HFFc6 (cell line): ENCODE measurements around the gene FGL2. TPM values are rescaled to one million over a fixed set of nuclear protein-coding genes. Genes with fewer than 3 reads are reported as not detected.
"Not testable (repeated sequence)": the region's sequence is repeated elsewhere in the genome, so short reads cannot be mapped to it uniquely, and the experiment has no call there.

Source experiments
- DNase-seq: peaks from one replicate; pipeline ENCODE4 v3.0.0-alpha.2; 2018
- H3K27ac Mint-ChIP-seq: 2 replicates; pipeline ENCODE4 v1.8.0; 2020; ENCODE audit warnings: mild to moderate bottlenecking, mixed read lengths
- H3K27me3 Mint-ChIP-seq: 2 replicates; pipeline ENCODE4 v1.8.0; 2021; ENCODE audit warnings: mild to moderate bottlenecking, moderate library complexity, mixed read lengths; ENCODE audit not compliant: insufficient read depth
- H3K36me3 Mint-ChIP-seq: 2 replicates; pipeline ENCODE4 v1.8.0; 2021; ENCODE audit warnings: low read depth, mixed read lengths
- H3K4me1 Mint-ChIP-seq: 2 replicates; pipeline ENCODE4 v1.8.0; 2020; ENCODE audit warnings: low read depth, mixed read lengths
- H3K4me3 Mint-ChIP-seq: 2 replicates; pipeline ENCODE4 v1.8.0; 2020; ENCODE audit warnings: mild to moderate bottlenecking, moderate library complexity, mixed read lengths
- H3K9me3 Mint-ChIP-seq: 2 replicates; pipeline ENCODE4 v1.8.0; 2020; ENCODE audit warnings: mild to moderate bottlenecking, mixed read lengths
- CTCF ChIP-seq: fragments of 200-600 bp; sonication (generic); IDR thresholded peaks from 2 replicates; pipeline ENCODE4 v1.5.0; 2021; ENCODE audit warnings: antibody characterized with exemption, mild to moderate bottlenecking
- total RNA-seq, 6 experiments: library from RNA; stranded (reverse); fragmentation: NEBNext Ultra II Directional; extraction: Animal tissue kit (Norgen Biotek cat#: 25700); gene quantifications; 2 replicates in 1 of 6; 3 replicates in 5 of 6; pipeline ENCODE4 v1.2.3, GENCODE V29; 2021

Gene FGL2
- total RNA-seq, 6 experiments from 2014 or later, result not detected

- Mint-ChIP-seq H3K4me1 (peaks cover 21% of the 10 kb centered on the region), H3K9me3 (no peaks in the 10 kb centered on the region), H3K36me3 (no peaks in the 10 kb centered on the region), H3K27ac (no peak overlapping the region), H3K27me3 (no peaks in the 10 kb centered on the region), H3K4me3 (no peak overlapping the region)
- no peak for DNase-seq
- no peak for TF ChIP-seq CTCF
Observed at GRCh38 chr7:77157446-77157845, 42.2 kb downstream of the FGL2 start.

- not testable (repeated sequence) for DNase-seq, H3K36me3 Mint-ChIP-seq, H3K27ac Mint-ChIP-seq, H3K27me3 Mint-ChIP-seq, H3K4me3 Mint-ChIP-seq, H3K9me3 Mint-ChIP-seq
- H3K4me1 Mint-ChIP-seq, result peaks cover 21% of the 10 kb centered on the region
Observed at GRCh38 chr7:77157034-77157433, 42.6 kb downstream of the FGL2 start.

GRCh38 chr7:77155601-77156377 is 43.8 kb downstream of the FGL2 start:
- H3K9me3 Mint-ChIP-seq, H3K27me3 Mint-ChIP-seq, H3K27ac Mint-ChIP-seq, H3K36me3 Mint-ChIP-seq, DNase-seq, H3K4me3 Mint-ChIP-seq: not testable (repeated sequence)
- peaks cover 21% of the 10 kb centered on the region for H3K4me1 Mint-ChIP-seq

- not testable (repeated sequence) for H3K9me3 Mint-ChIP-seq
Observed at GRCh38 chr7:77154917-77155464, 44.6 kb downstream of the FGL2 start.

GRCh38 chr7:77152232-77152631 is 47.4 kb downstream of the FGL2 start:
- not testable (repeated sequence) for H3K27me3 Mint-ChIP-seq, DNase-seq

More at GRCh38 chr7:77154917-77155464, 44.6 kb downstream of the FGL2 start:
- not testable (repeated sequence) for H3K36me3 Mint-ChIP-seq, DNase-seq, H3K27ac Mint-ChIP-seq, H3K27me3 Mint-ChIP-seq, H3K4me3 Mint-ChIP-seq
- peaks cover 21% of the 10 kb centered on the region for H3K4me1 Mint-ChIP-seq

More at GRCh38 chr7:77152232-77152631, 47.4 kb downstream of the FGL2 start:
- peaks cover 16% of the 10 kb centered on the region for H3K4me1 Mint-ChIP-seq
- H3K4me3 Mint-ChIP-seq, H3K9me3 Mint-ChIP-seq, H3K36me3 Mint-ChIP-seq, H3K27ac Mint-ChIP-seq: not testable (repeated sequence)

Other genes starting within 250 kb of the FGL2 start
- not detected for gene SPDYE17, start 167.5 kb downstream of the FGL2 start, total RNA-seq
- under 1 TPM in 1 of 6 experiments, not detected in 5; 0.21 TPM for gene SPDYE18, start 137.3 kb downstream of the FGL2 start, total RNA-seq
- under 1 TPM; 0.09 to 0.70 (median 0.57) TPM for gene CCDC146, start 77.2 kb downstream of the FGL2 start, total RNA-seq
- gene GSAP, start 216.5 kb upstream of the FGL2 start, total RNA-seq, result 1 to 10 TPM; 1.4 to 2.8 (median 2.2) TPM